SK-N-SH (cell line): ENCODE results near the gene SLC39A13.

ENCODE experiments used
- CTCF ChIP-seq: fragments of 200-600 bp; sonication (generic); IDR thresholded peaks from 2 replicates; pipeline ENCODE4 v1.6.1; 2017; ENCODE audit warnings: antibody characterized with exemption, mild to moderate bottlenecking, moderate library complexity
- EP300 ChIP-seq, 2 experiments: IDR thresholded peaks; 2 replicates each; pipeline versions ENCODE4 v1.4.0 to v1.6.1; 2012; ENCODE audit warnings: borderline replicate concordance in 1 of 2, low read depth in 1 of 2, low read length in 1 of 2
- EZH2phosphoT487 ChIP-seq: fragments of 200-600 bp; sonication (generic); IDR thresholded peaks from 2 replicates; pipeline ENCODE4 v1.6.1; 2017; ENCODE audit warnings: low read depth, mixed run types, mild to moderate bottlenecking, antibody characterized with exemption, moderate library complexity, borderline replicate concordance
- POLR2AphosphoS5 ChIP-seq: IDR thresholded peaks from 2 replicates; pipeline ENCODE4 v1.6.1; 2012; ENCODE audit warnings: low read depth, low read length
- RAD21 ChIP-seq: IDR thresholded peaks from 2 replicates; pipeline ENCODE4 v1.6.1; 2012; ENCODE audit warnings: mild to moderate bottlenecking, low read length
- RXRA ChIP-seq: IDR thresholded peaks from 2 replicates; pipeline ENCODE4 v1.4.0; 2012; ENCODE audit warnings: low read depth, mild to moderate bottlenecking, borderline replicate concordance

GRCh38 chr11:47411884-47412746 lies 3.7 kb downstream of the SLC39A13 start:
- TF ChIP-seq CTCF (peak; percentile 78), POLR2AphosphoS5 (no peak), RXRA (no peak), EP300 (IDR thresholded peaks at IDR 0.05; ENCODE audit: borderline replicate concordance in 1 of 2, low read depth in 1 of 2, low read length in 1 of 2) (peak in 1 of 2 experiments; percentile 41; a peak in 2 of 4 replicates), RAD21 (peak; percentile 56), EZH2phosphoT487 (no peak)
